Activated naive CD8-positive, alpha-beta T cell treated with anti-CD3 and anti-CD28 coated beads, Interleukin-2, amount 10 ng/mL, durations not matched to agents 7 days and 5 days (primary cell): Measurements from ENCODE around the gene RO60. TPM values are rescaled to one million over a fixed set of nuclear protein-coding genes. Genes with fewer than 3 reads are reported as not detected.

Experiments used
- ATAC-seq: fragments of 150-1000 bp; cut with Tn5 transposase; one replicate; pipeline ENCODE4 v1.10.0; 2021; ENCODE audit warnings: low read depth, moderate library complexity
- POLR2A ChIA-PET: fragments of 350-600 bp; sonication (Branson Sonifier 250); formaldehyde crosslinking; loops from one replicate; lab custom pipeline; 2021; ENCODE audit warnings: antibody characterized with exemption; lab: Charles Lee
- DNase-seq: peaks from one replicate; pipeline ENCODE4 v3.0.0; 2021
- H3K27ac Mint-ChIP-seq: one replicate; pipeline ENCODE4 v1.8.0; 2022; ENCODE audit warnings: mild to moderate bottlenecking, mixed read lengths
- H3K27me3 Mint-ChIP-seq: one replicate; pipeline ENCODE4 v1.8.0; 2022; ENCODE audit warnings: mild to moderate bottlenecking, moderate library complexity, mixed read lengths
- H3K36me3 Mint-ChIP-seq: one replicate; pipeline ENCODE4 v1.8.0; 2021; ENCODE audit warnings: mild to moderate bottlenecking, mixed read lengths
- H3K4me1 Mint-ChIP-seq: one replicate; pipeline ENCODE4 v1.8.0; 2021; ENCODE audit warnings: mixed read lengths
- H3K4me3 Mint-ChIP-seq: one replicate; pipeline ENCODE4 v1.8.0; 2022; ENCODE audit warnings: mild to moderate bottlenecking, moderate library complexity, mixed read lengths
- H3K9me3 Mint-ChIP-seq: one replicate; pipeline ENCODE4 v1.8.0; 2021; ENCODE audit warnings: mixed read lengths
- total RNA-seq, 2 experiments: library from RNA; stranded (reverse); gene quantifications; one replicate each; pipeline ENCODE4 v1.2.3, GENCODE V29; 2021

The RO60 gene
- total RNA-seq, 2 experiments from 2014 or later = 59.2 to 65.3 TPM

GRCh38 chr1:193104502-193104906 lies 45.1 kb downstream of the RO60 start:
- Mint-ChIP-seq H3K4me1 (peaks cover 13% of the 10 kb centered on the region), H3K27ac (peak overlapping the region; percentile 74), H3K27me3 (peaks cover 17% of the 10 kb centered on the region), H3K36me3 (peaks cover 5% of the 10 kb centered on the region), H3K9me3 (no peaks in the 10 kb centered on the region), H3K4me3 (peak overlapping the region; percentile 92)
- ATAC-seq (peak; percentile 39), DNase-seq (peak; percentile 48)
- POLR2A ChIA-PET = interaction anchor here (3.2 kb wide), 1 partner anchor 46 kb away, joined by 15 read pairs; the partner anchor contains the start of genes RO60 and UCHL5

- H3K9me3 Mint-ChIP-seq = no peaks in the 10 kb centered on the region
- ATAC-seq (peak; percentile 93), DNase-seq (peak; percentile 63)
- H3K4me1 Mint-ChIP-seq = peaks cover 13% of the 10 kb centered on the region
- H3K36me3 Mint-ChIP-seq = peaks cover 3% of the 10 kb centered on the region
- POLR2A ChIA-PET = interaction anchor here (3.2 kb wide), 1 partner anchor 47 kb away, joined by 15 read pairs; the partner anchor contains the start of genes RO60 and UCHL5
- peak within 1 kb of the TSS; percentile 74 for H3K27ac Mint-ChIP-seq
- H3K27me3 Mint-ChIP-seq = peaks cover 17% of the 10 kb centered on the region
- H3K4me3 Mint-ChIP-seq = peak within 1 kb of the TSS; percentile 92
These were observed 45.8 kb downstream of the RO60 start, which contains the start of gene GLRX2 for GRCh38 chr1:193104907-193105820. TSS of gene GLRX2 (minus strand) at chr1:193105414. CDS start at chr1:193105382, 32 bp downstream.

GRCh38 chr1:193105821-193106177 lies 46.4 kb downstream of the RO60 start:
- DNase-seq = no peak
- POLR2A ChIA-PET = interaction anchor here (3.2 kb wide), 1 partner anchor 47 kb away, joined by 15 read pairs; the partner anchor contains the start of genes RO60 and UCHL5

GRCh38 chr1:193108471-193108870 lies 49.1 kb downstream of the RO60 start:
- H3K9me3 Mint-ChIP-seq = no peaks in the 10 kb centered on the region
- peaks cover under 1% of the 10 kb centered on the region for H3K36me3 Mint-ChIP-seq
- POLR2A ChIA-PET = interaction anchor here (0.7 kb wide), 1 partner anchor 509 kb away, joined by 3 read pairs; no protein-coding TSS in a partner anchor
- peaks cover 7% of the 10 kb centered on the region for H3K4me1 Mint-ChIP-seq
- peaks cover 25% of the 10 kb centered on the region for H3K27me3 Mint-ChIP-seq
- DNase-seq = no peak
- no peak overlapping the region for H3K27ac Mint-ChIP-seq
- H3K4me3 Mint-ChIP-seq = no peak overlapping the region
- ATAC-seq = no peak

More at GRCh38 chr1:193105821-193106177, 46.4 kb downstream of the RO60 start:
- peaks cover 22% of the 10 kb centered on the region for H3K27me3 Mint-ChIP-seq
- peaks cover 13% of the 10 kb centered on the region for H3K4me1 Mint-ChIP-seq
- no peak for ATAC-seq
- H3K36me3 Mint-ChIP-seq = peaks cover 2% of the 10 kb centered on the region
- no peak overlapping the region for H3K27ac Mint-ChIP-seq
- peak overlapping the region; percentile 92 for H3K4me3 Mint-ChIP-seq
- no peaks in the 10 kb centered on the region for H3K9me3 Mint-ChIP-seq

Other genes with a start within 250 kb of the RO60 start
- gene UCHL5, start 252 bp upstream of the RO60 start, total RNA-seq = 10 to 100 TPM; 44.0 to 48.7 TPM
- 10 to 100 TPM; 18.0 to 18.3 TPM for gene GLRX2, start 45.8 kb downstream of the RO60 start, total RNA-seq
- 10 to 100 TPM; 50.8 to 55.2 TPM for gene CDC73, start 62.4 kb downstream of the RO60 start, total RNA-seq
- 1 to 10 TPM; 6.0 to 7.1 TPM for gene B3GALT2, start 127.0 kb downstream of the RO60 start, total RNA-seq